ENCODE data around the gene LIPC.

LIPC gene

GRCh38 chr15:58452775-58453174 lies 21.0 kb downstream of the LIPC start:
- TF ChIP-seq CTCF (IDR thresholded peaks at IDR 0.05; ENCODE audit: low read depth, low read length) = no peak
- no peak overlapping the region for H3K4me3 ChIP-seq (ENCODE audit: low read depth, low read length)

- TF ChIP-seq CTCF (IDR thresholded peaks at IDR 0.05; ENCODE audit: low read depth, low read length) = no peak
- H3K4me3 ChIP-seq (ENCODE audit: low read depth, low read length) = no peak overlapping the region
These were observed 22.4 kb downstream of the LIPC start for GRCh38 chr15:58453931-58454793.

- no peak overlapping the region for H3K4me3 ChIP-seq (ENCODE audit: low read depth, low read length)
- TF ChIP-seq CTCF (IDR thresholded peaks at IDR 0.05; ENCODE audit: low read depth, low read length) = no peak
These were observed 23.2 kb downstream of the LIPC start for GRCh38 chr15:58454950-58455401.

GRCh38 chr15:58457466-58457965 lies 25.7 kb downstream of the LIPC start:
- no peak overlapping the region for H3K4me3 ChIP-seq (ENCODE audit: low read depth, low read length)
- no peak for TF ChIP-seq CTCF (IDR thresholded peaks at IDR 0.05; ENCODE audit: low read depth, low read length)

GRCh38 chr15:58458076-58458475 lies 26.3 kb downstream of the LIPC start:
- H3K4me3 ChIP-seq (ENCODE audit: low read depth, low read length) = no peak overlapping the region
- TF ChIP-seq CTCF (IDR thresholded peaks at IDR 0.05; ENCODE audit: low read depth, low read length) = no peak

- no peak overlapping the region for H3K4me3 ChIP-seq (ENCODE audit: low read depth, low read length)
- TF ChIP-seq CTCF (IDR thresholded peaks at IDR 0.05; ENCODE audit: low read depth, low read length) = no peak
These were observed 27.3 kb downstream of the LIPC start for GRCh38 chr15:58459045-58459444.

- H3K4me3 ChIP-seq (ENCODE audit: low read depth, low read length) = no peak overlapping the region
- TF ChIP-seq CTCF (IDR thresholded peaks at IDR 0.05; ENCODE audit: low read depth, low read length) = no peak
These were observed 27.8 kb downstream of the LIPC start for GRCh38 chr15:58459560-58459959.
